OCI-LY3 (cell line): ENCODE results near the gene SHTN1.

Experiments
- EZH2phosphoT487 ChIP-seq: fragments of 200-600 bp; shearing (Covaris generic); IDR thresholded peaks from 2 replicates; pipeline ENCODE4 v1.6.1; 2018; ENCODE audit warnings: antibody characterized with exemption, mixed run types, low read depth
- TF ChIP-seq, protein P1 (sequence below): fragments of 200-600, 300-600 bp; sonication (generic); IDR thresholded peaks from 2 replicates; pipeline ENCODE4 v1.5.1; 2014; ENCODE audit warnings: antibody characterized with exemption, low read length, low read depth

DNA sequence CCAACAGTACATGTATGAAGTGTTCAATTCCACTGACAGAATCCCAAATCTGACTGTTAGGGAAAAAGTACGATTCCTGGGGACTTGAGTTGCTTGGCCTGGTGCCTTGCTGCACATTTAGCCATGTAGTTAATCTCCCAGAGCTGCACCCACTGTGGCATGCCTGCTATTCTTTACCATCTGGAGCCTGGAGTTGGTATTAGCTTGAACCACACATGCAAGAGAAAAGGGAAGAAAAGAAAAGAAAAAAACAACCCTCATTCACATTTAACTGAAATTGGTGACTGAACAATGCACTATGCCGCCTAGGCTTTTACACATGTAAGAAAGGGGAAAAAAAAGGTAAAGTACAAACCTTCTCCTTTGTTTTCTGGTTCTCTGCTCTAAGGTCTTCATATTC, 26.1 kb downstream of the SHTN1 start:
- TF ChIP-seq, protein P1, sequence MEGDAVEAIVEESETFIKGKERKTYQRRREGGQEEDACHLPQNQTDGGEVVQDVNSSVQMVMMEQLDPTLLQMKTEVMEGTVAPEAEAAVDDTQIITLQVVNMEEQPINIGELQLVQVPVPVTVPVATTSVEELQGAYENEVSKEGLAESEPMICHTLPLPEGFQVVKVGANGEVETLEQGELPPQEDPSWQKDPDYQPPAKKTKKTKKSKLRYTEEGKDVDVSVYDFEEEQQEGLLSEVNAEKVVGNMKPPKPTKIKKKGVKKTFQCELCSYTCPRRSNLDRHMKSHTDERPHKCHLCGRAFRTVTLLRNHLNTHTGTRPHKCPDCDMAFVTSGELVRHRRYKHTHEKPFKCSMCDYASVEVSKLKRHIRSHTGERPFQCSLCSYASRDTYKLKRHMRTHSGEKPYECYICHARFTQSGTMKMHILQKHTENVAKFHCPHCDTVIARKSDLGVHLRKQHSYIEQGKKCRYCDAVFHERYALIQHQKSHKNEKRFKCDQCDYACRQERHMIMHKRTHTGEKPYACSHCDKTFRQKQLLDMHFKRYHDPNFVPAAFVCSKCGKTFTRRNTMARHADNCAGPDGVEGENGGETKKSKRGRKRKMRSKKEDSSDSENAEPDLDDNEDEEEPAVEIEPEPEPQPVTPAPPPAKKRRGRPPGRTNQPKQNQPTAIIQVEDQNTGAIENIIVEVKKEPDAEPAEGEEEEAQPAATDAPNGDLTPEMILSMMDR: no peak
- TF ChIP-seq EZH2phosphoT487: no peak
